Anterior cingulate cortex (tissue), 58 donors: ENCODE results near the gene RBSN.
"Not testable (repeated sequence)": the region's sequence is repeated elsewhere in the genome, so short reads cannot be mapped to it uniquely, and the experiment has no call there.

ENCODE experiments used
- DNase-seq, 58 donors: peaks; one replicate each; lab custom pipeline; 2025; lab: John Stamatoyannopoulos, UW

The RBSN gene

GRCh38 chr3:15098503-15099363 is at the start of gene RBSN:
RBSN (minus strand) TSS chr3:15099148; CDS start chr3:15096120, 3,028 bp downstream.
- DNase-seq = peak; percentile 76 to 97 (median 93)

- DNase-seq = no peak
Observed at GRCh38 chr3:15148614-15149013, 49.7 kb upstream of the RBSN start.

GRCh38 chr3:15136885-15137284 is 37.9 kb upstream of the RBSN start:
- not testable (repeated sequence) for DNase-seq

GRCh38 chr3:15134968-15135367 is 36.0 kb upstream of the RBSN start:
- not testable (repeated sequence) for DNase-seq

- DNase-seq = not testable (repeated sequence)
Observed at GRCh38 chr3:15128403-15128802, 29.5 kb upstream of the RBSN start.

GRCh38 chr3:15126975-15127374 is 28.0 kb upstream of the RBSN start:
- DNase-seq = not testable (repeated sequence)

- DNase-seq = no peak
Observed at GRCh38 chr3:15122398-15122797, 23.4 kb upstream of the RBSN start.

GRCh38 chr3:15121936-15122335 is 23.0 kb upstream of the RBSN start:
- DNase-seq = no peak

GRCh38 chr3:15120986-15121385 is 22.0 kb upstream of the RBSN start:
- no peak for DNase-seq

GRCh38 chr3:15117011-15117410 is 18.1 kb upstream of the RBSN start:
- no peak for DNase-seq

GRCh38 chr3:15116032-15116669 is 17.2 kb upstream of the RBSN start:
- DNase-seq = no peak

- no peak for DNase-seq
Observed at GRCh38 chr3:15114466-15115358, 15.8 kb upstream of the RBSN start.

GRCh38 chr3:15113884-15114283 is 14.9 kb upstream of the RBSN start:
- no peak for DNase-seq

GRCh38 chr3:15113471-15113870 is 14.5 kb upstream of the RBSN start:
- no peak for DNase-seq

- no peak for DNase-seq
Observed at GRCh38 chr3:15112011-15112410, 13.1 kb upstream of the RBSN start.

- DNase-seq = no peak
Observed at GRCh38 chr3:15110206-15110605, 11.3 kb upstream of the RBSN start.

- no peak for DNase-seq
Observed at GRCh38 chr3:15108869-15109268, 9.9 kb upstream of the RBSN start.

GRCh38 chr3:15108082-15108545 is 9.2 kb upstream of the RBSN start:
- DNase-seq = peak in 56 of 58 donors; percentile 1 to 80 (median 60)

- no peak for DNase-seq
Observed at GRCh38 chr3:15107075-15107947, 8.4 kb upstream of the RBSN start.

- DNase-seq = peak in 19 of 58 donors; percentile 4 to 54 (median 18)
Observed at GRCh38 chr3:15102836-15103235, 3.9 kb upstream of the RBSN start.
